AG09319 (cell line): Measurements from ENCODE around the gene RBM18.

Experiments used
- DNase-seq: peaks from one replicate; pipeline ENCODE4 v3.0.0-alpha.2; 2010; ENCODE audit warnings: low read depth; ENCODE audit errors: extremely low read depth
- CTCF ChIP-seq: IDR thresholded peaks from 2 replicates; pipeline ENCODE4 v1.5.1; 2011; ENCODE audit warnings: low read depth, mild to moderate bottlenecking, inconsistent platforms, low read length, moderate library complexity

The RBM18 gene

GRCh38 chr9:122212473-122213004, 52.1 kb downstream of the RBM18 start:
- TF ChIP-seq CTCF = no peak
- no peak for DNase-seq

GRCh38 chr9:122209451-122209850, 55.2 kb downstream of the RBM18 start:
- no peak for TF ChIP-seq CTCF
- DNase-seq = no peak

GRCh38 chr9:122207096-122207495, 57.5 kb downstream of the RBM18 start:
- no peak for TF ChIP-seq CTCF
- DNase-seq = no peak

GRCh38 chr9:122206118-122207046, 58.3 kb downstream of the RBM18 start:
- peak; percentile 40 for DNase-seq

GRCh38 chr9:122205176-122205575, 59.5 kb downstream of the RBM18 start:
- TF ChIP-seq CTCF = no peak
- no peak for DNase-seq

More at GRCh38 chr9:122206118-122207046, 58.3 kb downstream of the RBM18 start:
- TF ChIP-seq CTCF = no peak

- no peak for TF ChIP-seq CTCF
- no peak for DNase-seq
Observed at GRCh38 chr9:122204491-122204890, 60.1 kb downstream of the RBM18 start.

- no peak for DNase-seq
- no peak for TF ChIP-seq CTCF
Observed at GRCh38 chr9:122204055-122204454, 60.6 kb downstream of the RBM18 start.
